Measurements from ENCODE around the gene PTPRK. TPM values are rescaled to one million over a fixed set of nuclear protein-coding genes. Genes with fewer than 3 reads are reported as not detected.
A peak's percentile ranks its signal among the peaks of the same experiment; 100 is the strongest.

PTPRK gene
- total and polyA plus RNA-seq, 2 of the 8 experiments (the other 6 are each of a cell fraction or from before 2014, with no cell fraction given), result 11.4 to 47.3 TPM

DNA sequence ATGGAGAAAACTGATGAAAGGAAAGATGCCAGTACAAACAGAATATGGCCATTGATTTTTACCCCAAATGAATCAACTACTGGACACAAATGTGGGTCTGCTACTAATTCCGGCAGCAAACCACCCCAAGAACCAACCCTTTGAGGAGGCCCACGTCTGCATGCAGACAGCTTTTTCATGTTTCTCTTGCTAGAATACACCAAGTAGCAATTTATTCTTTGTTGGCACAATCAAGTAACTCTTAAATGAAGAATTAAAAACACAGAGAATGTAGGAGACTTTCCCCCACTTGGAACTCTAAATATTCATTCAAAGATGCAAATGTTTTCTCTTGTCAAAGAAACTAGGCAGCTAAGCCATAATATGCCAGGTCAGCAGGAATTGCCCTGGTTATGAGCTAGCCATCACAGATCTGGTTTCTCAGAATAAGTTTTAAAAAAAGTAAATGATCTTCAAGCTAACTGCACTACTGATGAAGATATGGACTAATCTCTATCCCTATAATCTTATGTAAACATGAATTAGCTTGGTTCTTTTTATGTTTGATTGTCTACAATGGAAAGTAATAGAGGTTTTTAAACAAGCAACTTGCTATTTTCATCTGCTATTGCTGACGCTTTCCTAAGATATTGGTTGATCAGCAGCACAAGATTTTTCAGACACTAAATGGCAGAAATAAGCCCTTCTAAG, 456.4 kb downstream of the PTPRK start:
- Histone ChIP-seq H3K9ac (replicated peaks in 1 of 4; ENCODE audit: extremely low read depth in 1 of 4, low read depth in 3 of 4, low read length in 3 of 4) (no peak overlapping the region), H3K56ac (replicated peaks; ENCODE audit: insufficient read length, low read depth, low read length) (no peak overlapping the region), H3K4me2 (ENCODE audit: insufficient read depth in 1 of 2, low read depth in 2 of 2, low read length in 2 of 2) (no peak overlapping the region), H3K18ac (ENCODE audit: extremely low read depth, low read length) (no peak overlapping the region), H3K4ac (replicated peaks; ENCODE audit: insufficient read length, low read depth, low read length) (no peak overlapping the region), H3K79me1 (ENCODE audit: low read depth, low read length) (no peaks in the 10 kb centered on the region), H2BK120ac (replicated peaks; ENCODE audit: low read depth, low read length) (no peak overlapping the region), H3K14ac (ENCODE audit: insufficient read length) (no peak overlapping the region), H3K4me1 (replicated peaks in 1 of 4; ENCODE audit: control insufficient read depth in 3 of 4, insufficient read depth in 4 of 4, low read length in 3 of 4) (peaks cover 0 to 6% (median 2%) of the 10 kb centered on the region in 4 experiments; a peak in 3 of 7 replicates), H3K23me2 (ENCODE audit: low read depth, low read length) (no peaks in the 10 kb centered on the region), H4K8ac (ENCODE audit: extremely low read depth, insufficient read depth, low read length) (no peak overlapping the region), H4K20me1 (replicated peaks in 1 of 2; ENCODE audit: control insufficient read depth in 1 of 2, insufficient read depth in 2 of 2, low read length in 2 of 2) (no peaks in the 10 kb centered on the region), H4K91ac (replicated peaks; ENCODE audit: insufficient read length, low read length) (no peak overlapping the region), H3K27me3 (replicated peaks in 1 of 4; ENCODE audit: control insufficient read depth in 3 of 4, extremely low read depth in 1 of 4, insufficient read depth in 3 of 4, low read length in 3 of 4) (no peaks in the 10 kb centered on the region), H3K23ac (ENCODE audit: insufficient read length) (no peak overlapping the region), H2AFZ (ENCODE audit: low read length) (no peak overlapping the region), H4K5ac (ENCODE audit: insufficient read length, low read depth, low read length) (no peak overlapping the region), H2BK15ac (ENCODE audit: low read length) (no peak overlapping the region), H3K9me3 (ENCODE audit: insufficient read depth in 2 of 2, low read depth in 1 of 2, low read length in 1 of 2) (no peaks in the 10 kb centered on the region), H3K36me3 (ENCODE audit: control insufficient read depth in 2 of 4, insufficient read depth in 4 of 4, low read length in 3 of 4) (no peaks in the 10 kb centered on the region), H2AK5ac (ENCODE audit: low read depth, low read length) (no peak overlapping the region), H2BK12ac (ENCODE audit: low read depth, low read length) (no peak overlapping the region), H2BK5ac (ENCODE audit: low read depth, low read length) (no peak overlapping the region), H2BK20ac (ENCODE audit: low read length) (no peak overlapping the region), H3K27ac (ENCODE audit: low read depth, low read length) (no peak overlapping the region), H3K4me3 (ENCODE audit: extremely low read depth in 1 of 4, insufficient read depth in 2 of 4, low read depth in 3 of 4, low read length in 4 of 4) (no peak overlapping the region), H3K79me2 (ENCODE audit: control insufficient read depth in 1 of 2, insufficient read depth in 2 of 2, low read length in 2 of 2) (no peaks in the 10 kb centered on the region)
- TF ChIP-seq ASH2L (IDR thresholded peaks at IDR 0.05; ENCODE audit: low read length) (no peak), MAFK (IDR thresholded peaks at IDR 0.05; ENCODE audit: low read depth, low read length) (peak; percentile 91), SIRT6 (IDR thresholded peaks at IDR 0.05; ENCODE audit: low read length) (no peak), POLR2A (IDR thresholded peaks at IDR 0.05; ENCODE audit: control extremely low read depth in 1 of 2, low read depth in 2 of 2, low read length in 2 of 2) (no peak), POLR2AphosphoS5 (IDR thresholded peaks at IDR 0.05; ENCODE audit: low read depth, low read length) (no peak)
- 87% methylated on average over 3 of the region's 3 CpGs; no CpG with 5 or more reads in 1 of the 2 experiments for WGBS, 2 experiments (ENCODE audit: extremely low coverage in 1 of 2, insufficient coverage in 1 of 2, insufficient read length in 1 of 2, insufficient replicate concordance in 2 of 2, low coverage in 1 of 2, low lambda C conversion rate in 2 of 2, missing lambda C conversion rate in 1 of 2)
- POLR2A ChIA-PET (ENCODE audit: partially characterized antibody), result no interaction called here
- CTCF ChIA-PET (ENCODE audit: partially characterized antibody), result no interaction called here
- DNase-seq (ENCODE audit: low read depth in 1 of 2, low spot score in 2 of 2), result no peak
- FAIRE-seq, result no peak
